Measurements from ENCODE around the gene RPA3.

The RPA3 gene

GRCh38 chr7:7761974-7762779 is 43.8 kb upstream of the RPA3 start:
- Histone ChIP-seq H3K4me3 (ENCODE audit: low read depth, low read length) (peak overlapping the region; percentile 32), H2AFZ (no peak overlapping the region), H3K36me3 (ENCODE audit: control insufficient read depth, insufficient read depth, low read length) (no peaks in the 10 kb centered on the region), H3K79me2 (no peaks in the 10 kb centered on the region), H3K9ac (no peak overlapping the region), H3K27ac (no peak overlapping the region), H3K4me2 (ENCODE audit: low read length) (peak overlapping the region; percentile 18), H3K9me3 (ENCODE audit: control insufficient read depth, low read length) (no peaks in the 10 kb centered on the region), H3K27me3 (ENCODE audit: control insufficient read depth, insufficient read depth, low read length) (no peaks in the 10 kb centered on the region), H3K4me1 (peaks cover 6% of the 10 kb centered on the region)
- TF ChIP-seq CTCF (IDR thresholded peaks at IDR 0.05), result no peak

GRCh38 chr7:7761340-7761973 is 43.0 kb upstream of the RPA3 start:
- TF ChIP-seq CTCF (IDR thresholded peaks at IDR 0.05), result peak; percentile 45
- H3K9ac ChIP-seq, result no peak overlapping the region
- peak overlapping the region; percentile 18 for H3K4me2 ChIP-seq (ENCODE audit: low read length)
- no peak overlapping the region for H3K27ac ChIP-seq
- no peak overlapping the region for H2AFZ ChIP-seq
- H3K4me3 ChIP-seq (ENCODE audit: low read depth, low read length), result peak overlapping the region; percentile 32
- H3K27me3 ChIP-seq (ENCODE audit: control insufficient read depth, insufficient read depth, low read length), result no peaks in the 10 kb centered on the region
- no peaks in the 10 kb centered on the region for H3K79me2 ChIP-seq
- H3K4me1 ChIP-seq, result peaks cover 7% of the 10 kb centered on the region
- H3K9me3 ChIP-seq (ENCODE audit: control insufficient read depth, low read length), result no peaks in the 10 kb centered on the region
- no peaks in the 10 kb centered on the region for H3K36me3 ChIP-seq (ENCODE audit: control insufficient read depth, insufficient read depth, low read length)

- no peak overlapping the region for H3K4me3 ChIP-seq (ENCODE audit: low read depth, low read length)
- peaks cover 7% of the 10 kb centered on the region for H3K4me1 ChIP-seq
- H3K27me3 ChIP-seq (ENCODE audit: control insufficient read depth, insufficient read depth, low read length), result no peaks in the 10 kb centered on the region
- H3K36me3 ChIP-seq (ENCODE audit: control insufficient read depth, insufficient read depth, low read length), result no peaks in the 10 kb centered on the region
- H3K4me2 ChIP-seq (ENCODE audit: low read length), result no peak overlapping the region
- H3K9ac ChIP-seq, result no peak overlapping the region
- H3K27ac ChIP-seq, result no peak overlapping the region
- TF ChIP-seq CTCF (IDR thresholded peaks at IDR 0.05), result no peak
- no peaks in the 10 kb centered on the region for H3K9me3 ChIP-seq (ENCODE audit: control insufficient read depth, low read length)
- no peak overlapping the region for H2AFZ ChIP-seq
- H3K79me2 ChIP-seq, result no peaks in the 10 kb centered on the region
Measured at GRCh38 chr7:7757576-7757975, 39.2 kb upstream of the RPA3 start.

GRCh38 chr7:7756577-7756976 is 38.2 kb upstream of the RPA3 start:
- Histone ChIP-seq H3K79me2 (no peaks in the 10 kb centered on the region), H3K36me3 (ENCODE audit: control insufficient read depth, insufficient read depth, low read length) (no peaks in the 10 kb centered on the region), H3K9ac (no peak overlapping the region), H3K27ac (no peak overlapping the region), H3K9me3 (ENCODE audit: control insufficient read depth, low read length) (no peaks in the 10 kb centered on the region), H3K4me2 (ENCODE audit: low read length) (no peak overlapping the region), H3K4me1 (peaks cover 10% of the 10 kb centered on the region), H3K4me3 (ENCODE audit: low read depth, low read length) (no peak overlapping the region), H3K27me3 (ENCODE audit: control insufficient read depth, insufficient read depth, low read length) (no peaks in the 10 kb centered on the region), H2AFZ (no peak overlapping the region)
- no peak for TF ChIP-seq CTCF (IDR thresholded peaks at IDR 0.05)

All from parathyroid adenoma (tissue), 2 donors.